ENCODE data around the gene BRSK2. TPM values are rescaled to one million over a fixed set of nuclear protein-coding genes. Genes with fewer than 3 reads are reported as not detected.

BRSK2 gene
- polyA plus RNA-seq, 1 experiment, result 0.28 TPM

- POLR2A ChIA-PET, result no interaction called here
- no peaks in the 10 kb centered on the region for H3K36me3 ChIP-seq (ENCODE audit: control insufficient read depth, insufficient read depth, low read length)
- CTCF ChIA-PET, result no interaction called here
- DNase-seq (ENCODE audit: low read depth), result no peak
- H3K27me3 ChIP-seq (ENCODE audit: control insufficient read depth, insufficient read depth, low read length), result no peaks in the 10 kb centered on the region
- no peak overlapping the region for H3K4me3 ChIP-seq (ENCODE audit: low read depth, low read length)
- TF ChIP-seq CTCF (IDR thresholded peaks at IDR 0.05; ENCODE audit: insufficient read depth, low read depth, low read length), result no peak
These were observed 48.7 kb downstream of the BRSK2 start for GRCh38 chr11:1438261-1438966.

GRCh38 chr11:1438967-1439330 is 49.2 kb downstream of the BRSK2 start:
- no peak for DNase-seq (ENCODE audit: low read depth)
- ChIA-PET CTCF (no interaction called here), POLR2A (no interaction called here)
- no peaks in the 10 kb centered on the region for H3K27me3 ChIP-seq (ENCODE audit: control insufficient read depth, insufficient read depth, low read length)
- no peak overlapping the region for H3K4me3 ChIP-seq (ENCODE audit: low read depth, low read length)
- TF ChIP-seq CTCF (IDR thresholded peaks at IDR 0.05; ENCODE audit: insufficient read depth, low read depth, low read length), result no peak
- H3K36me3 ChIP-seq (ENCODE audit: control insufficient read depth, insufficient read depth, low read length), result no peaks in the 10 kb centered on the region

- Histone ChIP-seq H3K4me3 (ENCODE audit: low read depth, low read length) (no peak overlapping the region), H3K27me3 (ENCODE audit: control insufficient read depth, insufficient read depth, low read length) (no peaks in the 10 kb centered on the region), H3K36me3 (ENCODE audit: control insufficient read depth, insufficient read depth, low read length) (no peaks in the 10 kb centered on the region)
- ChIA-PET CTCF (no interaction called here), POLR2A (no interaction called here)
- TF ChIP-seq CTCF (IDR thresholded peaks at IDR 0.05; ENCODE audit: insufficient read depth, low read depth, low read length), result no peak
- no peak for DNase-seq (ENCODE audit: low read depth)
These were observed 49.6 kb downstream of the BRSK2 start for GRCh38 chr11:1439341-1439740.

GRCh38 chr11:1440066-1440465 is 50.3 kb downstream of the BRSK2 start:
- no peaks in the 10 kb centered on the region for H3K27me3 ChIP-seq (ENCODE audit: control insufficient read depth, insufficient read depth, low read length)
- CTCF ChIA-PET, result interaction anchor here (0.6 kb wide), 1 partner anchor 20 kb away, joined by 3 read pairs; no protein-coding TSS in a partner anchor
- DNase-seq (ENCODE audit: low read depth), result no peak
- no peaks in the 10 kb centered on the region for H3K36me3 ChIP-seq (ENCODE audit: control insufficient read depth, insufficient read depth, low read length)
- TF ChIP-seq CTCF (IDR thresholded peaks at IDR 0.05; ENCODE audit: insufficient read depth, low read depth, low read length), result no peak
- H3K4me3 ChIP-seq (ENCODE audit: low read depth, low read length), result no peak overlapping the region
- POLR2A ChIA-PET, result no interaction called here

GRCh38 chr11:1440496-1440895 is 50.8 kb downstream of the BRSK2 start:
- TF ChIP-seq CTCF (IDR thresholded peaks at IDR 0.05; ENCODE audit: insufficient read depth, low read depth, low read length), result no peak
- ChIA-PET POLR2A (no interaction called here), CTCF (no interaction called here)
- DNase-seq (ENCODE audit: low read depth), result no peak
- Histone ChIP-seq H3K4me3 (ENCODE audit: low read depth, low read length) (no peak overlapping the region), H3K36me3 (ENCODE audit: control insufficient read depth, insufficient read depth, low read length) (no peaks in the 10 kb centered on the region), H3K27me3 (ENCODE audit: control insufficient read depth, insufficient read depth, low read length) (no peaks in the 10 kb centered on the region)
